ENCODE measurements around the gene MORC3. TPM values are rescaled to one million over a fixed set of nuclear protein-coding genes. Genes with fewer than 3 reads are reported as not detected.

MORC3 gene
- total and polyA plus RNA-seq, 9 of the 15 experiments (the other 6 are each of a cell fraction or from before 2014, with no cell fraction given): 12.7 to 53.7 (median 36.0) TPM

DNA sequence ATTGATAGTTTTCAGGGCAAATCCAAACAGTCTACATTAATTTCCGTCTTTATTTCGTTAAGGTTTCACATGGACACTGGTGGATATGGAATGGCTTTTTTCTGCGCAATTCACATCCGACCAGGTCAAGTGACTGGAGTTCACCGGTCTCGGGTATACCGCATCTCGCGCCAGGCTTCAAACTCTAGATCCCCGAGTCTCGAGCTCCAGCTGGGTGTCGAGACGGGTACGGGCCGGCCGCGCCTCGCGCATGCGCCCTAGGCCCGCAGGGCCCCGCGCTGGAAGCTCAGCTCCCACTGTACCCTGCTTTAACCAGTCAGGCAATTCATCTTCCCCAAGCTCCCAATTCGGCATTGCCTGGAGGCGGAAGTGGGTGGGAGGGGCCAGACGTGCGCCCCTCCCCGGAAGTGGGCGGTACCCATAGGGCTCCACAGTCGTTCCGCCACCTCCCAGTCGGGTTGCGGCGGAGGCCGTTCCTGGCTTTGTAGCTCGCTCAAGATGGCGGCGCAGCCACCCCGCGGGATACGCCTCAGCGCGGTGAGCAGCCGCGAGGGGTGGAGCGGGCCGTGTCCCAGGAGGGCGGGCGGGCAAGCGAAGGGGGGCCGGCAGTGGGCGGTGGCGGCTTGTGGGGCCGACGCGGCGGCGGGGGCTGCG is at the start of gene MORC3 (continued):
- TF ChIP-seq, protein P1, sequence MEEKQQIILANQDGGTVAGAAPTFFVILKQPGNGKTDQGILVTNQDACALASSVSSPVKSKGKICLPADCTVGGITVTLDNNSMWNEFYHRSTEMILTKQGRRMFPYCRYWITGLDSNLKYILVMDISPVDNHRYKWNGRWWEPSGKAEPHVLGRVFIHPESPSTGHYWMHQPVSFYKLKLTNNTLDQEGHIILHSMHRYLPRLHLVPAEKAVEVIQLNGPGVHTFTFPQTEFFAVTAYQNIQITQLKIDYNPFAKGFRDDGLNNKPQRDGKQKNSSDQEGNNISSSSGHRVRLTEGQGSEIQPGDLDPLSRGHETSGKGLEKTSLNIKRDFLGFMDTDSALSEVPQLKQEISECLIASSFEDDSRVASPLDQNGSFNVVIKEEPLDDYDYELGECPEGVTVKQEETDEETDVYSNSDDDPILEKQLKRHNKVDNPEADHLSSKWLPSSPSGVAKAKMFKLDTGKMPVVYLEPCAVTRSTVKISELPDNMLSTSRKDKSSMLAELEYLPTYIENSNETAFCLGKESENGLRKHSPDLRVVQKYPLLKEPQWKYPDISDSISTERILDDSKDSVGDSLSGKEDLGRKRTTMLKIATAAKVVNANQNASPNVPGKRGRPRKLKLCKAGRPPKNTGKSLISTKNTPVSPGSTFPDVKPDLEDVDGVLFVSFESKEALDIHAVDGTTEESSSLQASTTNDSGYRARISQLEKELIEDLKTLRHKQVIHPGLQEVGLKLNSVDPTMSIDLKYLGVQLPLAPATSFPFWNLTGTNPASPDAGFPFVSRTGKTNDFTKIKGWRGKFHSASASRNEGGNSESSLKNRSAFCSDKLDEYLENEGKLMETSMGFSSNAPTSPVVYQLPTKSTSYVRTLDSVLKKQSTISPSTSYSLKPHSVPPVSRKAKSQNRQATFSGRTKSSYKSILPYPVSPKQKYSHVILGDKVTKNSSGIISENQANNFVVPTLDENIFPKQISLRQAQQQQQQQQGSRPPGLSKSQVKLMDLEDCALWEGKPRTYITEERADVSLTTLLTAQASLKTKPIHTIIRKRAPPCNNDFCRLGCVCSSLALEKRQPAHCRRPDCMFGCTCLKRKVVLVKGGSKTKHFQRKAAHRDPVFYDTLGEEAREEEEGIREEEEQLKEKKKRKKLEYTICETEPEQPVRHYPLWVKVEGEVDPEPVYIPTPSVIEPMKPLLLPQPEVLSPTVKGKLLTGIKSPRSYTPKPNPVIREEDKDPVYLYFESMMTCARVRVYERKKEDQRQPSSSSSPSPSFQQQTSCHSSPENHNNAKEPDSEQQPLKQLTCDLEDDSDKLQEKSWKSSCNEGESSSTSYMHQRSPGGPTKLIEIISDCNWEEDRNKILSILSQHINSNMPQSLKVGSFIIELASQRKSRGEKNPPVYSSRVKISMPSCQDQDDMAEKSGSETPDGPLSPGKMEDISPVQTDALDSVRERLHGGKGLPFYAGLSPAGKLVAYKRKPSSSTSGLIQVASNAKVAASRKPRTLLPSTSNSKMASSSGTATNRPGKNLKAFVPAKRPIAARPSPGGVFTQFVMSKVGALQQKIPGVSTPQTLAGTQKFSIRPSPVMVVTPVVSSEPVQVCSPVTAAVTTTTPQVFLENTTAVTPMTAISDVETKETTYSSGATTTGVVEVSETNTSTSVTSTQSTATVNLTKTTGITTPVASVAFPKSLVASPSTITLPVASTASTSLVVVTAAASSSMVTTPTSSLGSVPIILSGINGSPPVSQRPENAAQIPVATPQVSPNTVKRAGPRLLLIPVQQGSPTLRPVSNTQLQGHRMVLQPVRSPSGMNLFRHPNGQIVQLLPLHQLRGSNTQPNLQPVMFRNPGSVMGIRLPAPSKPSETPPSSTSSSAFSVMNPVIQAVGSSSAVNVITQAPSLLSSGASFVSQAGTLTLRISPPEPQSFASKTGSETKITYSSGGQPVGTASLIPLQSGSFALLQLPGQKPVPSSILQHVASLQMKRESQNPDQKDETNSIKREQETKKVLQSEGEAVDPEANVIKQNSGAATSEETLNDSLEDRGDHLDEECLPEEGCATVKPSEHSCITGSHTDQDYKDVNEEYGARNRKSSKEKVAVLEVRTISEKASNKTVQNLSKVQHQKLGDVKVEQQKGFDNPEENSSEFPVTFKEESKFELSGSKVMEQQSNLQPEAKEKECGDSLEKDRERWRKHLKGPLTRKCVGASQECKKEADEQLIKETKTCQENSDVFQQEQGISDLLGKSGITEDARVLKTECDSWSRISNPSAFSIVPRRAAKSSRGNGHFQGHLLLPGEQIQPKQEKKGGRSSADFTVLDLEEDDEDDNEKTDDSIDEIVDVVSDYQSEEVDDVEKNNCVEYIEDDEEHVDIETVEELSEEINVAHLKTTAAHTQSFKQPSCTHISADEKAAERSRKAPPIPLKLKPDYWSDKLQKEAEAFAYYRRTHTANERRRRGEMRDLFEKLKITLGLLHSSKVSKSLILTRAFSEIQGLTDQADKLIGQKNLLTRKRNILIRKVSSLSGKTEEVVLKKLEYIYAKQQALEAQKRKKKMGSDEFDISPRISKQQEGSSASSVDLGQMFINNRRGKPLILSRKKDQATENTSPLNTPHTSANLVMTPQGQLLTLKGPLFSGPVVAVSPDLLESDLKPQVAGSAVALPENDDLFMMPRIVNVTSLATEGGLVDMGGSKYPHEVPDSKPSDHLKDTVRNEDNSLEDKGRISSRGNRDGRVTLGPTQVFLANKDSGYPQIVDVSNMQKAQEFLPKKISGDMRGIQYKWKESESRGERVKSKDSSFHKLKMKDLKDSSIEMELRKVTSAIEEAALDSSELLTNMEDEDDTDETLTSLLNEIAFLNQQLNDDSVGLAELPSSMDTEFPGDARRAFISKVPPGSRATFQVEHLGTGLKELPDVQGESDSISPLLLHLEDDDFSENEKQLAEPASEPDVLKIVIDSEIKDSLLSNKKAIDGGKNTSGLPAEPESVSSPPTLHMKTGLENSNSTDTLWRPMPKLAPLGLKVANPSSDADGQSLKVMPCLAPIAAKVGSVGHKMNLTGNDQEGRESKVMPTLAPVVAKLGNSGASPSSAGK (IDR thresholded peaks at IDR 0.05): peak; percentile 94
- TF ChIP-seq ZNF830 (CRISPR knock-in tag; IDR thresholded peaks at IDR 0.05) (no peak), RAD21 (CRISPR knock-in tag; conservative IDR thresholded peaks at IDR 0.05 in 1 of 2, IDR thresholded peaks at IDR 0.05 in 1 of 2) (no peak; a peak in 1 of 4 replicates), MEIS2 (IDR thresholded peaks at IDR 0.05; ENCODE audit: partially characterized antibody) (peak; percentile 99), ILF3 (IDR thresholded peaks at IDR 0.05; ENCODE audit: borderline replicate concordance) (no peak), SAFB2 (IDR thresholded peaks at IDR 0.05; ENCODE audit: borderline replicate concordance, low read depth, low read length, severe bottlenecking) (no peak), ELF4 (CRISPR knock-in tag; IDR thresholded peaks at IDR 0.05) (peak; percentile 49; the same call in 1 of the 2 replicates), ZFPM2 (CRISPR knock-in tag; IDR thresholded peaks at IDR 0.05) (no peak), KLF6 (CRISPR knock-in tag; IDR thresholded peaks at IDR 0.05; ENCODE audit: borderline replicate concordance) (0 out of 2 replicates have a peak, but pooled peaks have one; percentile 61), RBM17 (IDR thresholded peaks at IDR 0.05; ENCODE audit: borderline replicate concordance, low read depth, low read length) (no peak), NR3C1 (CRISPR knock-in tag; IDR thresholded peaks at IDR 0.05) (no peak), KHSRP (IDR thresholded peaks at IDR 0.05) (no peak)
- TF ChIP-seq, protein P2, sequence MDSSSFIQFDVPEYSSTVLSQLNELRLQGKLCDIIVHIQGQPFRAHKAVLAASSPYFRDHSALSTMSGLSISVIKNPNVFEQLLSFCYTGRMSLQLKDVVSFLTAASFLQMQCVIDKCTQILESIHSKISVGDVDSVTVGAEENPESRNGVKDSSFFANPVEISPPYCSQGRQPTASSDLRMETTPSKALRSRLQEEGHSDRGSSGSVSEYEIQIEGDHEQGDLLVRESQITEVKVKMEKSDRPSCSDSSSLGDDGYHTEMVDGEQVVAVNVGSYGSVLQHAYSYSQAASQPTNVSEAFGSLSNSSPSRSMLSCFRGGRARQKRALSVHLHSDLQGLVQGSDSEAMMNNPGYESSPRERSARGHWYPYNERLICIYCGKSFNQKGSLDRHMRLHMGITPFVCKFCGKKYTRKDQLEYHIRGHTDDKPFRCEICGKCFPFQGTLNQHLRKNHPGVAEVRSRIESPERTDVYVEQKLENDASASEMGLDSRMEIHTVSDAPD (CRISPR knock-in tag; IDR thresholded peaks at IDR 0.05): no peak
- TF ChIP-seq, protein P3, sequence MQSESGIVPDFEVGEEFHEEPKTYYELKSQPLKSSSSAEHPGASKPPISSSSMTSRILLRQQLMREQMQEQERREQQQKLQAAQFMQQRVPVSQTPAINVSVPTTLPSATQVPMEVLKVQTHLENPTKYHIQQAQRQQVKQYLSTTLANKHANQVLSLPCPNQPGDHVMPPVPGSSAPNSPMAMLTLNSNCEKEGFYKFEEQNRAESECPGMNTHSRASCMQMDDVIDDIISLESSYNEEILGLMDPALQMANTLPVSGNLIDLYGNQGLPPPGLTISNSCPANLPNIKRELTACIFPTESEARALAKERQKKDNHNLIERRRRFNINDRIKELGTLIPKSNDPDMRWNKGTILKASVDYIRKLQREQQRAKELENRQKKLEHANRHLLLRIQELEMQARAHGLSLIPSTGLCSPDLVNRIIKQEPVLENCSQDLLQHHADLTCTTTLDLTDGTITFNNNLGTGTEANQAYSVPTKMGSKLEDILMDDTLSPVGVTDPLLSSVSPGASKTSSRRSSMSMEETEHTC (IDR thresholded peaks at IDR 0.05): 0 out of 2 replicates have a peak, but pooled peaks have one; percentile 20
